GM12892 (cell line): ENCODE results near the gene HHAT.

Experiments used
- POLR2A ChIP-seq: IDR thresholded peaks from 2 replicates; pipeline ENCODE4 v1.6.1; 2011; ENCODE audit warnings: low read depth, low read length, control low read depth
- POLR2AphosphoS5 ChIP-seq: IDR thresholded peaks from 2 replicates; pipeline ENCODE4 v1.6.1; 2011; ENCODE audit warnings: low read depth, low read length, control low read depth
- TAF1 ChIP-seq: IDR thresholded peaks from 2 replicates; pipeline ENCODE4 v1.6.1; 2011; ENCODE audit warnings: low read depth, mild to moderate bottlenecking, control low read depth, low read length, borderline replicate concordance

DNA sequence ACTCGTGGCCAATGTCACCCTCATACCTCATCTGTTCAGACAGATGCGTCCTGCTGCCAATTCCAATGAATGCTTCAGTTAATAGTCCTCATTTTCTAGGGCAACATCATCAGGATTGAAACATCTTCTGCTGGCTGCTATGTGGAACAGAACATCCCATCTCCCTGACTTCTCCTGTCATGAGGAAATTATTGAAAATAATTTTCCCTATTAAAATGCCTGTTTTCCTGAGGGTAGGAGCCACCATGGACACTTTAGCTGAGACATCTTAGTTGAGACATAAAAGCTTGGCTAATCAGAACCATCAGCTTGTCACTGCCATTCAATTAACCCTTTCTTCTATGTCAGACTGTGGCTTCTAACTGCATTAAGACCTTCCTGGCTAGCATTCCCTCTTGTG is 396.1 kb downstream of the HHAT start:
- TF ChIP-seq TAF1: no peak
- no peak for TF ChIP-seq POLR2AphosphoS5
- no peak for TF ChIP-seq POLR2A
